T-helper 22 cell (primary cell): ENCODE data around the gene NFATC1.
"Not testable (repeated sequence)": the region's sequence is repeated elsewhere in the genome, so short reads cannot be mapped to it uniquely, and the experiment has no call there.

Experiments
- DNase-seq: peaks from one replicate; pipeline ENCODE4 v3.0.0-alpha.2; 2020; ENCODE audit warnings: low read depth

NFATC1 gene

GRCh38 chr18:79490626-79491041, 94.9 kb downstream of the NFATC1 start:
- DNase-seq, result no peak

DNA sequence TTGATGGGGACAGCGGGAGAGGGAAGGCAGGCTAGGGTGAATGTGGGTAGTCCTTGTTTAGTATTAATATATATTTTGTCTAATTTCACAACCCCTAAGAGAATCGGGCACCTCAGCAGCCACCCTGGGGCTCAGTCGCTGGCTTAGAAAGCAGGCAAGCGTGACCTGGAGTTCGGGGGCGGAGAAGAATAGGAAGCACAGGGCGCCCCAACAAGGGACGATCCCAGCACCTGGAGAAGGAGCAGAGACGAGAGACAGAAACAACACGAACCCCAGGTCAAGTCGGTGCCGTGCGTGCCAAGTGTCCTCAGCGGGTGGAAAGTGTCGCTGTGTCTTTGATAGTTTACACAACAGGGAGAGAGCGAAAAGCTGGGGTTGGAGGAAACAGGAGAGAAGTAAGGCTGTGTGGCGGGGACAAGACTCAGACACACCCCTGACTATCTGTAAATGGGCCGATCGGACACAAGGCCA, 95.4 kb downstream of the NFATC1 start:
- DNase-seq, result no peak

DNA sequence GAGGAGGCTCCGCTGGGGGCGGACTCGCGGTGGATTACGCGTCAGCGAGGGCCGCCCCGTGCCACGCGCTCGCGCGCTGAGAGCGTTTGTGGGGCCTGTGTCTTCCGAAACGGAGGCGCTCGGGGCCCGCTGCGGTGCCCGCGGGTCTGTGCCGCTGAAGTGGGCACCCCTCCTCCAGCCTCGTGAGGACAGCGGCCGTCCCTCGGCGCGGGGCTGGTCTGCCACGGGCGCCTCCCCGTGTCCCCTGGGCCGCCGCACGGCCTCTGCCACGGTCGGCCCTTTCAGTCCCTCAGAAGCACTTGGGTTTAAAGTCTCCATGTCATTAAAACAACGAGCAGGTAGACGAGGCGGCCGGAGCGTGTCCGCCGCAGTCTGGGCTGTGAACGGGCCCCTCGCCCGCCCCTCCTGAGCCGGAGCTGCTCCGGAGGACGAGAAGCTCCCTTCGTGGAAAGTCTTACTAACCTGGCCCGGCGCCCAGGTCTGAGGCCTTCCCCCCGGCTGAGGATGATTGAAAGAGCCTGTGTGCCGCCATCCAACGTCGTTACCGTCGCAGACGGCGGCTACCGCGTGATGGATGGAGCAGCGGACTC, 97.6 kb downstream of the NFATC1 start:
- DNase-seq, result no peak

GRCh38 chr18:79493801-79494211, 98.1 kb downstream of the NFATC1 start:
- DNase-seq, result no peak

GRCh38 chr18:79494936-79495335, 99.2 kb downstream of the NFATC1 start:
- DNase-seq, result no peak

DNA sequence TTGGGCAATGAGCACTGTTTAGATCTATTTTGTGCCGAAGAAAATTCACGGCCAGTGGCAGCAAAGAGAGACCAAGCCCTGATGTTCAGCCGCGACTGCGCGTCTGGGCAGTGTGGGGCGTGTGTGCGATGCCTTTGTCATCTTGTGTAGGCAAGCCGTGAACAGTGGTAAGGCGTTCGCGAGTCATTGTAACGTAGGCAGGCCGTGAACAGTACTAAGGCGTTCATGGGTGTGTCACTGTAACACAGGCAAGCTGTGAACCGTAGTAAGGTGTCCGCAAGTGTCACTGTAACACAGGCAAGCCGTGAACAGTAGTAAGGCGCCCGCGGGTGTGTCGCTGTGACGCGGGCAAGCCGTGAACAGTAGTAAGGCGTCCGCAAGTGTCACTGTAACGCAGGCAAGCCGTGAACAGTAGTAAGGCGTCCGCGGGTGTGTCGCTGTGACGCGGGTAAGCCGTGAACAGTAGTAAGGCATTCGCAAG, 99.9 kb downstream of the NFATC1 start:
- no peak for DNase-seq

DNA sequence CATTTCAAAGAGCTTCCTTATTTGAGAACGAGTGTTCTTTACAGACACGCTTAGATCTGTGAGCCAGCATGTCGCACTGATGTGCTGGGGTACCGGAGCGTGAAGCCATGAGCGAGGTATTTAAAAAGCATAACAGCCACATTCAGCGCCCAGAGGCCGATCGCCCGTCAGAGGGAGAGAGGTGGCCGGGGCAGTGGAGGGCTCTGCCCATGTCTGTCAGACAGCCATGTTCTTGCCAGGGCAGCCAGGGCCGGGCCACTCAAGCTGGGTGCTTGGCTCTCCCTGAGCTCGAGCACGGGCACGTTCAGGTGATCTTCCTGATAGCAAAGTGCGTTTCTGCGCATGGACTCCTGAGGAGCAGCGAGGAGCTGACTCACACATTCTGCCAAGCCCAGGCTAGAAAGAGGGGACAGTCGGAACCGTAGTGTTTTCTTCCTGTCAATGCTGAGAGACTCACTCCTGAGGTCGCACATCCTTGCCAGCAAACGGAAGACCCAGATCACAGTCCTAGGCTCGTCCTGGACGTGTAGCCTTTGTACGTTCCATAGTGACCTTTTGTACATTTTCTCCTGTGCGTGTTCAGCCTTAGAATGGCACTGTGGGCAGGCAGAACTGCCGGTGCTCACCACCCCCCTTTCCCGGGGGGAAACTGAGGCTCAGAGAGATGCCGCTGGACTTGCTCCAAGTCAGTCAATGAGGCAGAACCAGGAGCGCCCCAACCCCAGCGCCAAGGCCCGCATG, 100.7 kb downstream of the NFATC1 start:
- DNase-seq, result no peak

GRCh38 chr18:79496978-79497637, 101.4 kb downstream of the NFATC1 start:
- DNase-seq, result no peak

DNA sequence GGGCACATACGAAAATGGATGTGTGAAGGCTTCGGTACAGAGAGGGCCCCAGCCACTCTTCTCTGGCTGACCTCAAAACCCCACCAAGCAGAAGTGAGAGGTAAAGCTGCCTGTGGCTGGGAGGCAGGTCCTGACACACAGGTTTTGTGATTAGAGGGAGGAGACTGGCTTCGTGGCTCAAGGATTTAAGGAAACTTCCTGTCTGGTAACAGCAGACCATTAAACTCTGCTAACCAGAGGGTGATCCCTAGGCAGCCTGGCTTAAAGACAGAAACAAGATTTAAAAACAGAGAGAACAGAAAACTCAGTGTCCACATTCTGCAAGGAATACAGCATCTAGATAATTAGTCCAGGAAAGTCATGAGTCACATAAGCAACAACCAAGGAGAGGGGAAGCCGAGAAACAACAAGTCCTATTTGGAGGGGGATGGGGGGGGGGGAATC, 101.9 kb downstream of the NFATC1 start:
- no peak for DNase-seq

DNA sequence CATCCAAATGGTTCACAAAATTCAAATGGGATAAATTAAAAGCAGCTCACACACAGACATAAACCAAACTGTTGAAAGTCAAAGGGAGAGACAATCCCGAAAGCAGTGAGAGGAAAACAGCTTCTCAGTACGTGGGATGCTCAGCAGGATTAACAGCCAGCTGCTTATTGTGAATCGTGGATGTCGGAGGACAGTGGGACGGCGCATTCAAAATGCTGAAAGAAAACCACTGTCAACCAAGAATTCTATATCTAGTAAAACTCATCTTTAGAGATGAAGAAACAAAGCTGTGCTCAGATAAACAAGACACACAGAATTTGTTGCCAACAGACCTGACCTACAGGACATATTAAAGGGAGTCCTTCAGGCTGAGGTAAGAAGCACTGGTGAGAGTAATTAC, 102.9 kb downstream of the NFATC1 start:
- DNase-seq, result no peak

GRCh38 chr18:79501006-79501405, 105.3 kb downstream of the NFATC1 start:
- DNase-seq, result no peak

GRCh38 chr18:79502782-79503181, 107.1 kb downstream of the NFATC1 start:
- DNase-seq, result no peak

- no peak for DNase-seq
These were observed 107.7 kb downstream of the NFATC1 start for GRCh38 chr18:79503406-79503805.

DNA sequence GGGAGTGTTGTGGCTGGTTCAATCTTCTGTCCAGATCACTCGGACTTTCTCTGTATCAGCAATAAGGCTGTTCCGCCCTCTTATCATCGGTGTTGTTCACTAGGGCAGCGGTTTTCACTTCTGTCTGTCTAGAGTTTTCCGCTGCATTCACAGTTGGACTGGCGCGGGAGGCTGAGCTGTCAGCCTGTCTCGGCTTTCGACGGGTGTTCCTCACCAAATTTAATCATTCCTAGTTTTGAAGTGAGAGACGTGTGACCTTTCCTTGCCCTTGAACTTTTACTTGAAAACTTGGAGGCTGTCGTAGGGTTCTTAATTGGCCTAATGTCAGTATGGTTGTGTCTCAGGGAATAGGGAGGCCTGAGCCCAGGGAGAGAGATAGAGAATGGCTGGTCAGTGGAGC, 108.3 kb downstream of the NFATC1 start:
- DNase-seq, result no peak

- DNase-seq, result not testable (repeated sequence)
These were observed 108.8 kb downstream of the NFATC1 start for GRCh38 chr18:79504495-79504894.

DNA sequence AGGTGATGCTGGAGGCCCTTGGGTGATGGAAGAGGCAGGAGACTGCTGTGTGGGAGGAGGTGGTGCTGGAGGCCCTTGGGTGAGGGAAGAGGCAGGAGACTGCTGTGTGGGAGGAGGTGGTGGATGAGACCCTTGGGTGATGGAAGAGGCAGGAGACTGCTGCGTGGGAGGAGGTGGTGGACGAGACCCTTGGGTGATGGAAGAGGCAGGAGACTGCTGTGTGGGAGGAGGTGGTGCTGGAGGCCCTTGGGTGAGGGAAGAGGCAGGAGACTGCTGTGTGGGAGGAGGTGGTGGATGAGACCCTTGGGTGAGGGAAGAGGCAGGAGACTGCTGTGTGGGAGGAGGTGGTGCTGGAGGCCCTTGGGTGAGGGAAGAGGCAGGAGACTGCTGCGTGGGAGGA, 109.7 kb downstream of the NFATC1 start:
- DNase-seq, result not testable (repeated sequence)

DNA sequence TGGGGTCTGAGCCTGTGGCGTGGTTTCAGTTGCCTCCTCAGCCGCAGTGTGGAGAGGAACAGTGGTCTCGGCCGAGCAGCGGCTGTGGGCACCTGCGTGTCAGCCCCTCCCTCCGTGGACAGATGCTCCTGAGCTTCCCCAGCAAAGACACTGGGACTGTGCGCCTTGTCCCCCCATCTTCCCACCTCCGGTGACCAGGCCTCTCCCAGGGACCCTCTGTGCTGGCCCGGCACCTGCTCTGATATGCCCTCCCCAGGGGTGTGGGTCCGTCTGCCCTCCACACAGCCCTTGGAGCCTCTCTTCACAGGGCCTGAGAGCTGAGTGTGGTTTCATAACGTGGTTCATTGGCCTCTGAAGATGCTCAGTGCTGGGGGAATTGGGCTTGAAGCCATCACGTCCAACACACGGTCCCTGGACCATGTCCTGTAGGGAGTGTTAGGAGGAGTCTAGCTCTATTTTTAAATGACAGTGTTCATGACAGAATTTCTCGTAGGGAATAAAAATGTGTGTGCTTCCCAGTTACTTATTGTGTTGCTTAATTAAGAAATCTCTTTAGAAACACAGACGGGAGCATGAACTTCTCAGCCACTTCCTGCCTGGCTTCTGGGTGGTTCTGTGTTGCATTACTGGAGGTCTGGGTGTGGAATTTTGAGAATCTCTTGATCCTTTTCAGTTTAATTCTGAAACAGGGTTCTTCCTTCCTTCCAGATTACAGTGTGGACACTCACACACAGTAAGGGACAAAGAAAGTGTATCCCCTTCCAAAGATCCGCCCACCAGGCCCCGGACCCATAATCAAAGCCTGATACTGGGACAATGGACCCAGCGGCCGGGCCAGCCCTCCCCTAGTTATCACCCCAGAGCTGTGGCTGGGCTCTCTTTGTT, 110.7 kb downstream of the NFATC1 start:
- no peak for DNase-seq

GRCh38 chr18:79507076-79507545, 111.4 kb downstream of the NFATC1 start:
- DNase-seq, result no peak

DNA sequence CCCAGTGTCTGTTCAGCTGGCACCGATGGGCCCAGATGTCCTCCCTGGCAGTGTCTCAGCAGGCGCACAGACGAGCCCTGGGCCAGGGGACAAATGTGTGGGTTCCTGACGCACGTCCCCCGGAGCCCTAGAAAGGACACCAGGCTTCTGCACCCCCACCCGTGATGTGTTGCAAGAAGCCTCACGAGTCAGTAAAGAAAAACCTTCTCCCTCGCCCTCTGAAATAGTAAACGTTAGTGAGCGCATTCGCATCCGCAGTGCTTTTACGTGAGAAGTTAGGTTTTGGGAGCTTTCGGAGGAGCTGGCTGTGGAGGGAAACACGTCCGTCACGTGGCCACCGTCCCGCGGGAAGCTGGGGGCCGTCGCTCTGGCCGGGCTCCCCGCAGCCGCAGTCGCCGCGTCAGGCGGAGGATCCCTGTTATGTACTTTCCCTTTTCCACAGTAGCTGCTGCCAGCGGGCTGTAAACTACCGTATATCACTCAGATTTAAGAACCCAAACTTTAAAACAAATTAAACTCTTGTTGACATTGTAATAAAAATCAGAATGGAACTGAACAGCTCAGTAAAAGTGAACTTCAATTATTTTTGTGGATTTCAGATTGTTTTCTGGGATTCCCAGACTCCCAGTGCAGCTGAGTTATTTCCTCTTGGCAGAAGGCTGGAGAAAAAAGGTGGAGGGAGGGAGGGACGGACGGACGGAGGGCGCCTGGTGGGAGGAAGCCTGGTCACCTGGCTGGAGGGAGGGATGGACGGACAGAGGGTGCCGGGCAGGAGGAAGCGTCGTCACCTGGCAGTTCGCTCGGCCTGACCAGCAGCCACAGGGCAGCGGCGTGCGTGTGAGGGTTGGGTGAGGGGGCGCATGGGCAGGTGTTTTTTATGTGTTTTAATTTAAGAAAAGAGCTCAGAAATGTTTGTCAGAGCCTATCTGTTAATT, 112.1 kb downstream of the NFATC1 start:
- no peak for DNase-seq
